Measurements from ENCODE around the gene ZNF335.

ZNF335 gene

GRCh38 chr20:45910670-45911485 is 61.1 kb downstream of the ZNF335 start:
- TF ChIP-seq CTCF (IDR thresholded peaks at IDR 0.05; ENCODE audit: low read length, missing control alignments) = no peak
- DNase-seq (ENCODE audit: low read depth) = peak; percentile 100
- H3K4me3 ChIP-seq (replicated peaks; ENCODE audit: low read depth, low read length) = peak overlapping the region; percentile 71

GRCh38 chr20:45909817-45910669 is 62.0 kb downstream of the ZNF335 start:
- DNase-seq (ENCODE audit: low read depth) = no peak
- H3K4me3 ChIP-seq (replicated peaks; ENCODE audit: low read depth, low read length) = peak overlapping the region; percentile 38
- no peak for TF ChIP-seq CTCF (IDR thresholded peaks at IDR 0.05; ENCODE audit: low read length, missing control alignments)

GRCh38 chr20:45909336-45909808 is 62.6 kb downstream of the ZNF335 start:
- DNase-seq (ENCODE audit: low read depth) = no peak
- no peak overlapping the region for H3K4me3 ChIP-seq (replicated peaks; ENCODE audit: low read depth, low read length)
- no peak for TF ChIP-seq CTCF (IDR thresholded peaks at IDR 0.05; ENCODE audit: low read length, missing control alignments)

- TF ChIP-seq CTCF (IDR thresholded peaks at IDR 0.05; ENCODE audit: low read length, missing control alignments) = no peak
- H3K4me3 ChIP-seq (replicated peaks; ENCODE audit: low read depth, low read length) = no peak overlapping the region
- DNase-seq (ENCODE audit: low read depth) = no peak
Observed at GRCh38 chr20:45908084-45908483, 63.9 kb downstream of the ZNF335 start.

- DNase-seq (ENCODE audit: low read depth) = no peak
- no peak for TF ChIP-seq CTCF (IDR thresholded peaks at IDR 0.05; ENCODE audit: low read length, missing control alignments)
- no peak overlapping the region for H3K4me3 ChIP-seq (replicated peaks; ENCODE audit: low read depth, low read length)
Observed at GRCh38 chr20:45907219-45907948, 64.6 kb downstream of the ZNF335 start.

- no peak for TF ChIP-seq CTCF (IDR thresholded peaks at IDR 0.05; ENCODE audit: low read length, missing control alignments)
- no peak overlapping the region for H3K4me3 ChIP-seq (replicated peaks; ENCODE audit: low read depth, low read length)
- DNase-seq (ENCODE audit: low read depth) = peak; percentile 57
Observed at GRCh38 chr20:45905505-45906079, 66.4 kb downstream of the ZNF335 start.

Data from fibroblast of pulmonary artery (primary cell).